ENCODE results near the gene NAT16.

The NAT16 gene

GRCh38 chr7:101162551-101163278, 17.4 kb downstream of the NAT16 start:
- TF ChIP-seq, protein P1, sequence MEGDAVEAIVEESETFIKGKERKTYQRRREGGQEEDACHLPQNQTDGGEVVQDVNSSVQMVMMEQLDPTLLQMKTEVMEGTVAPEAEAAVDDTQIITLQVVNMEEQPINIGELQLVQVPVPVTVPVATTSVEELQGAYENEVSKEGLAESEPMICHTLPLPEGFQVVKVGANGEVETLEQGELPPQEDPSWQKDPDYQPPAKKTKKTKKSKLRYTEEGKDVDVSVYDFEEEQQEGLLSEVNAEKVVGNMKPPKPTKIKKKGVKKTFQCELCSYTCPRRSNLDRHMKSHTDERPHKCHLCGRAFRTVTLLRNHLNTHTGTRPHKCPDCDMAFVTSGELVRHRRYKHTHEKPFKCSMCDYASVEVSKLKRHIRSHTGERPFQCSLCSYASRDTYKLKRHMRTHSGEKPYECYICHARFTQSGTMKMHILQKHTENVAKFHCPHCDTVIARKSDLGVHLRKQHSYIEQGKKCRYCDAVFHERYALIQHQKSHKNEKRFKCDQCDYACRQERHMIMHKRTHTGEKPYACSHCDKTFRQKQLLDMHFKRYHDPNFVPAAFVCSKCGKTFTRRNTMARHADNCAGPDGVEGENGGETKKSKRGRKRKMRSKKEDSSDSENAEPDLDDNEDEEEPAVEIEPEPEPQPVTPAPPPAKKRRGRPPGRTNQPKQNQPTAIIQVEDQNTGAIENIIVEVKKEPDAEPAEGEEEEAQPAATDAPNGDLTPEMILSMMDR (IDR thresholded peaks at IDR 0.05) = no peak

DNA sequence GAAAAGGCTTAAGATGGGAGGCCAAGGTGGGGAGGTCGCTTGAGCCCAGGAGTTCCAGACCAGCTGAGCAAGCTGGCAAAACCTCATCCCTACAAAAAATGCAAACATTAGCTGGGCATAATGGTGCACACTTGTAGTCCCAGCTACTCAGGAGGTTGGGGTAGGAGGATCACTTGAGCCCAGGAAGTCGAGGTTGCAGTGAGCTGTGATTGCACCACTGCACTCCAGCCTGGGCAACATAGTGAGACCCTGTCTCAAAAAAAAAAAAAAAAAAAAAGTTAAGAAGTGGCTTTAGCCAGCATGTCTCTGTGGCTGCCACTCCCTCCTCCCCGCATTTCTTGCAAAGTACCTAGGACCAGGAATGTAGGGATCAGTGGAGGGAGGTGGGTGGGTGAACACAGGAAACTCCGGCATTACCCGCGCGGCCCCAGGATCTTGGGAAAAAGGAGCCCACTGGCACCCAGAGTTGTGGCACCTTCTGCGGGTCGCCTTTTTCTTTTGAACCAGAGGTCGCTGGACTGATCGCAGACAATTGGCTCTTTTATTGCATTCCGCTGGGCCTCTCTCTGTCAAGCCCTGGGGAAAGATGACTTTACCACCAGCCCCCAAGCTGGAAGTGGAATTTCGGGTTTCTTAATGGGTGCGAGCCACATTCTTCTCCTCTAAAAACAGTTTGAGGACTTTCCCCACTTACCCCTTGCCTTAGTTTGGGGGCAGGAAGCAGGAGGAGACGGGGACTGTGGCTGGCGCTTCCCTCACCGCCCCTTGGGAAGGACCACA, 18.2 kb downstream of the NAT16 start:
- TF ChIP-seq, protein P1 (IDR thresholded peaks at IDR 0.05) = no peak

DNA sequence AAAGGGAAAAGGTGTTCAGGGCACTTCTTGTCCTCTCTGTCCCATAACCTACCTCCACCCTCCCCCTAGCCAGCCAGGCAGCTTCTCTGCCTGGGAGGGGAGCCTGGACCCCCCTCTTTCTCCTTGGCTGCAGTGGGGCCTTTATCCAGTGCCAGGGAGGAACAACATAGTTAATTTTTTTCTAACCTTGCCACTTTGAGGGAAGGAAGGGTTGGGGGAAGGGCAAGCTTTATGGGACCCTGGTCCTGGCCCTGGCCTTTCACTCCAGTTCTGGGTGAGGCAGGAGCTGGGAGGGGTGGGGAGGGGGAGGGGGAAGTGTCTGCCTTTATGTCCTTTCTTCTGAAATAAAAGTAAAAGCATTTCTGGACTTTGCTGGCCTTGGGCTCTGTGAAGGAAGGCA, 19.2 kb downstream of the NAT16 start:
- TF ChIP-seq, protein P1 (IDR thresholded peaks at IDR 0.05) = no peak

DNA sequence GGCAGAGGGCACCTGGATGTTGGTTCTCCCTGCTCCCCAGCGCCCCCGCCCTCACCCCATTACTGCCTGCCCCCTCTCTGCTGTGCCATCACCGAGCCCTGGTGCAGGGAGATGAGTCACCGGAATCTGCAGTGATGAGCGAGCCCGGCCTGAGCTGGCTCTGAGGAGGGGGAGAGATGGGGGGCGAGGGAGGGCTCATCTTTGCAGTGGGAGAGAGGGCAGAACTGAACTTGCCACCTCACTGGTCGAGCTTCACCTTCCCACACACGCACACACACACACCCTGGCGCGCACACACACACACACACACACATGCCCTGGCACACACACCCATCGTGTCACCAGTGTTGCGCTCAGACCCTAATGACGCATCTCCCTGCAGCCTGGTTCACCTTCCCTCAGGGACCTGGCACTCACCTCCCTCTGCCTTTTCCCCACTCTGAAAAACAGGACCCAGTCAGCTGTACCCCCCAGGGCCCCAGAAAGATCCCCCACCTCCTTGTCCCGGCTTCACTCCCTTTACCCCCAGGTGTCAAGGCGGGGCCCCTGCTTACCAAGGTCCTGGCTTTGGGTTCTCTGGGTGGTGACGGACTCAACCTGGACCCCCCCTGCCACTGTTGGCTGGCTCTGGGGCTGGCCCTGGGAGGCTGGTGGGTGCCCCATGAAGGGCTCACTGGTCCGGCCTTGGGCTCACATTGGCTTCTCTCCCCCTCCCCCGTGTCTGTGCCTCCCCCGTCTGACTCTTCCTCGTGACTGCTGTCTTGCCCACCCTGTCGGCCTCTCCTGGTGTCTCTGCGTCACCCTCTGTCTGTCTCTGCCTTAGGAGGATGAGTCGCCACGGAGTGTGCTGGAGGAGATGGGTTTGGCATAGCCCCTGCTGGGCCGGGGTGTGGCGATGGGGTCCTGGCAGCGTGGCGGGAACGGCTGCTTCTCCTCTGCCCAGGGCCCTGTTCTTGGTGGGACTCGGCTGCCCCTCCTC, 20.1 kb downstream of the NAT16 start:
- TF ChIP-seq, protein P1 (IDR thresholded peaks at IDR 0.05) = no peak

DNA sequence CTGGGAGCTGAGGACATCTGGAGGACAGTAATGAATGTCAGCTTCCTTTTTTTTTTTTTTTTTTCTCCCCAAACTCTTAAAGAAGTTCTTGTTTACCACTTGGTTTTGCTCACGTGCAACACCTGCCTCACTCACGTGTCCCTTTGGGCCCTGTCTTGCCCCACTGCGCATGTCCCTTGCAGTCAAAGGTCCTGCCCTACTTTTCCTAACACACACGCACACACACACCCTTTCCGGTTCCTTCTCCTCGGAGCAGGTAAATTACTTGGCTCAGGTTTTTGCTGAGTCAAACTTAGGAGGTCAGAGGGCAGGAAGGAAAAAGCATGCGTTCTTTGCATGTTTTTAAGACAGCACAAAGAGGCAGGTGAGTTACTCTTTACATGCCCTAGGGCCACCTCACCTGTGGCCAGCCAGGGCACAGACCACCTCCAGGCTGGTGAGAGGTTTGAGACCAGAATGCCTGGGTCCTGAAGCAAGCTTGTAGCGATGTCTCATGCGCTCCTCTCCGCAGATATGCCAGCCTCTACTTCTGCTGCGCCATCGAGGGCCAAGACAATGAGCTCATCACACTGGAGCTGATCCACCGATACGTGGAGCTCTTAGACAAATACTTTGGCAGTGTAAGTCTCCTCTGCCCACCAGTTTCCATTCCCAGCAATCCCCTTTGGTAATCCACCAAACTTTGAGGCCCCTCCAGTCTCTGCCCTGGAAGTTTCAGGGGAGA, 23.1 kb downstream of the NAT16 start:
- TF ChIP-seq, protein P1 (IDR thresholded peaks at IDR 0.05) = no peak

- TF ChIP-seq, protein P1 (IDR thresholded peaks at IDR 0.05) = no peak
These were observed 23.8 kb downstream of the NAT16 start for GRCh38 chr7:101156277-101156676.

All from LNCAP (cell line).